Upper lobe of right lung (tissue), 1 donor: ENCODE measurements around the gene ILF2. TPM values are rescaled to one million over a fixed set of nuclear protein-coding genes. Genes with fewer than 3 reads are reported as not detected.
A peak's percentile ranks its signal among the peaks of the same experiment; 100 is the strongest.

ENCODE experiments used
- ATAC-seq: fragments of 200-7000 bp; cut with Tn5 transposase; one replicate; pipeline ENCODE4 v1.9.1; 2020; ENCODE audit warnings: mild to moderate bottlenecking, moderate library complexity
- DNase-seq: peaks from one replicate; pipeline ENCODE4 v3.0.0-alpha.2; 2020
- H3K27ac ChIP-seq: fragments of 200-600 bp; one replicate; pipeline ENCODE4 v1.8.0; 2022
- H3K27me3 ChIP-seq: fragments of 200-600 bp; one replicate; pipeline ENCODE4 v1.8.0; 2022; ENCODE audit warnings: mild to moderate bottlenecking
- H3K36me3 ChIP-seq: fragments of 200-600 bp; one replicate; pipeline ENCODE4 v1.8.0; 2022
- H3K4me1 ChIP-seq: fragments of 200-600 bp; one replicate; pipeline ENCODE4 v1.8.0; 2022
- H3K4me3 ChIP-seq: fragments of 200-600 bp; one replicate; pipeline ENCODE4 v1.8.0; 2022; ENCODE audit warnings: mild to moderate bottlenecking
- H3K9me3 ChIP-seq: fragments of 200-600 bp; one replicate; pipeline ENCODE4 v1.8.0; 2022
- CTCF ChIP-seq: fragments of 200-600 bp; IDR thresholded peaks from one replicate; pipeline ENCODE4 v1.8.0; 2022; ENCODE audit warnings: antibody characterized with exemption
- intact Hi-C: fragments of 100-400 bp; cut with DNase I; formaldehyde crosslinking; loops from one replicate; pipeline ENCODE4 v1.11.0; 2022
- total RNA-seq: library from RNA; stranded (reverse); fragmentation: NEBNext Ultra II Directional; extraction: Animal tissue kit (Norgen Biotek cat#: 25700); gene quantifications from one replicate; pipeline ENCODE4 v1.2.1, GENCODE V29; 2021
- donor health status: DM: no; HTN: yes; CAD: no; lungs with severe emphysema.

ILF2 gene
- total RNA-seq, 1 donor from 2014 or later = 86.1 TPM

- Histone ChIP-seq H3K36me3 (peaks cover 4% of the 10 kb centered on the region), H3K4me1 (no peaks in the 10 kb centered on the region)
- intact Hi-C loops = no loop called here
Observed at GRCh38 chr1:153688736-153689328, 18.0 kb upstream of the ILF2 start.

GRCh38 chr1:153688276-153688675 lies 17.5 kb upstream of the ILF2 start:
- Histone ChIP-seq H3K27ac (no peak overlapping the region), H3K4me3 (no peak overlapping the region), H3K36me3 (peaks cover 4% of the 10 kb centered on the region), H3K27me3 (no peaks in the 10 kb centered on the region), H3K9me3 (no peaks in the 10 kb centered on the region), H3K4me1 (no peaks in the 10 kb centered on the region)
- intact Hi-C loops = no loop called here
- no peak for TF ChIP-seq CTCF
- ATAC-seq (peak; percentile 12), DNase-seq (no peak)

More at GRCh38 chr1:153688736-153689328, 18.0 kb upstream of the ILF2 start:
- no peak for TF ChIP-seq CTCF
- H3K4me3 ChIP-seq = no peak overlapping the region
- H3K27ac ChIP-seq = no peak overlapping the region
- no peaks in the 10 kb centered on the region for H3K27me3 ChIP-seq
- no peak for ATAC-seq
- no peak for DNase-seq
- H3K9me3 ChIP-seq = no peaks in the 10 kb centered on the region

GRCh38 chr1:153687346-153688125 lies 16.7 kb upstream of the ILF2 start:
- Histone ChIP-seq H3K9me3 (no peaks in the 10 kb centered on the region), H3K36me3 (peaks cover 4% of the 10 kb centered on the region), H3K27me3 (no peaks in the 10 kb centered on the region), H3K4me3 (no peak overlapping the region), H3K27ac (no peak overlapping the region), H3K4me1 (no peaks in the 10 kb centered on the region)
- no peak for ATAC-seq
- TF ChIP-seq CTCF = no peak
- DNase-seq = no peak
- intact Hi-C loops = no loop called here

GRCh38 chr1:153685544-153686340 lies 14.9 kb upstream of the ILF2 start:
- intact Hi-C loops = no loop called here
- no peak for TF ChIP-seq CTCF
- DNase-seq = peak; percentile 43
- Histone ChIP-seq H3K27ac (no peak overlapping the region), H3K9me3 (no peaks in the 10 kb centered on the region), H3K4me3 (no peak overlapping the region), H3K27me3 (no peaks in the 10 kb centered on the region), H3K4me1 (no peaks in the 10 kb centered on the region), H3K36me3 (peaks cover 4% of the 10 kb centered on the region)
- ATAC-seq = no peak

GRCh38 chr1:153684892-153685291 lies 14.1 kb upstream of the ILF2 start:
- H3K4me3 ChIP-seq = no peak overlapping the region
- intact Hi-C loops = no loop called here
- H3K27me3 ChIP-seq = peaks cover 3% of the 10 kb centered on the region
- no peak for ATAC-seq
- H3K36me3 ChIP-seq = no peaks in the 10 kb centered on the region
- no peak for DNase-seq
- no peak overlapping the region for H3K27ac ChIP-seq
- TF ChIP-seq CTCF = no peak
- H3K4me1 ChIP-seq = no peaks in the 10 kb centered on the region
- H3K9me3 ChIP-seq = no peaks in the 10 kb centered on the region
